HG03060 (cell line): Measurements from ENCODE around the gene SLC48A1.

ENCODE experiments used
- ATAC-seq: cut with Tn5 transposase; IDR thresholded peaks from one replicate; pipeline ENCODE4 v1.9.1; 2021; ENCODE audit warnings: low read depth, moderate number of reproducible peaks; ENCODE audit not compliant: unreplicated experiment

Gene SLC48A1

GRCh38 chr12:47757364-47757839, 15.6 kb upstream of the SLC48A1 start:
- no peak for ATAC-seq

GRCh38 chr12:47757840-47758583, 15.0 kb upstream of the SLC48A1 start:
- ATAC-seq: no peak

DNA sequence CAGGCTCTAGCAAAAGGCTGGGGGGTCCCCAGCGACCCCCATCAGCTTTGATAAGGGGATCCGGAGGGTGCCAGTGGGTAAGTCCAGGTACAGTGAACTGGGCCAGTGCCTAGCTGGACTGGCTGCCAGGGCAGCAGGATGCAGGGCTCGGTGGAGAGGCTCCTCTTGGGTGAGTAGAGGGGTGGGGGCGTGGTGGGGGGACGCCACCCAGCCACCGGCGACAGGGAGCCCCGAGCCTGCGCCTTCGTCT, 14.5 kb upstream of the SLC48A1 start:
- ATAC-seq: no peak

DNA sequence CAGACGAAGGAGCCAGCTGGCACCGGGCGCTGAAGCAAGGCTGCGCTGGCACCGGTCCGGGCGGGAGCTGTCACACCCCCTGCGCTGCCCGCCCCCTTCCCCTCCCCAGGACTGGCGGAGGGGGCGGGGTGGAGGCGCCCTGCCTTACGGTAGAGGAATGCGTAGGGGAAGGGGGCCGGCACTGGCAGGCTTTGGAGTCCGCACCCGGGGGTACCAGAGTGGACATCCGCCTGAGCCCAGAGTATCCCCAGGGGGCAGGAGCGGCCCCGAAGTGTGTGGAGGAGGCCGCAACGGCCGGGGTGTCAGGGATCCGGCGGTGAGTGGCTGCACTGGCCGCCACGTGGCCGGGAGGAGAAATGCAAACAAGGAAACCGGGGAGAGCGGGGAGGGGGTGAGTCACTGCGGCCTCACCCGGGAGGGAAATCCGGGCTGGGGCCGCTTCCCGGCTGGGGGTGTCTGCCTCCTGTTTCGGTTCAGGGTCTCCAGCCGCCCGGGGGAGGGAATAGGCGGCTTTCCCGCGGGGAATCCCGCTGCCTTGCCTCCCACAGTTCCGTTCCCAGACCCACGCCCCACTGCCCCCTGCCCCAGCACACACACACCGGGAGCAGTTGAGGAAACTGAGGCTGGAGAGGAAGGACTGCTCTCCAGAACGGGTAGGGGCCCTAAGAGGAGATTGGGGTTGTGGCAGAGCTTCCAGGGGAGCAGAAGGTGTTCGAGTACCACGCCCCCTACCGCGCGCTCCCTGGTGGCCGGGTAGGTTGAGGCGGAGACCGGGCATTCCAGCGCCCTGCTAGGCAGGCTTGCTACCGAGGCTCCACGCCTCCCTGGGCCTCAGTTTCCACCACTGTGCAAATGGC, 14.0 kb upstream of the SLC48A1 start, which contains the start of gene RAPGEF3:
RAPGEF3 (minus strand) TSS at position 47 of the 857 bp plus-strand sequence. CDS start 324 bp downstream, outside the sequence.
- ATAC-seq: no peak

DNA sequence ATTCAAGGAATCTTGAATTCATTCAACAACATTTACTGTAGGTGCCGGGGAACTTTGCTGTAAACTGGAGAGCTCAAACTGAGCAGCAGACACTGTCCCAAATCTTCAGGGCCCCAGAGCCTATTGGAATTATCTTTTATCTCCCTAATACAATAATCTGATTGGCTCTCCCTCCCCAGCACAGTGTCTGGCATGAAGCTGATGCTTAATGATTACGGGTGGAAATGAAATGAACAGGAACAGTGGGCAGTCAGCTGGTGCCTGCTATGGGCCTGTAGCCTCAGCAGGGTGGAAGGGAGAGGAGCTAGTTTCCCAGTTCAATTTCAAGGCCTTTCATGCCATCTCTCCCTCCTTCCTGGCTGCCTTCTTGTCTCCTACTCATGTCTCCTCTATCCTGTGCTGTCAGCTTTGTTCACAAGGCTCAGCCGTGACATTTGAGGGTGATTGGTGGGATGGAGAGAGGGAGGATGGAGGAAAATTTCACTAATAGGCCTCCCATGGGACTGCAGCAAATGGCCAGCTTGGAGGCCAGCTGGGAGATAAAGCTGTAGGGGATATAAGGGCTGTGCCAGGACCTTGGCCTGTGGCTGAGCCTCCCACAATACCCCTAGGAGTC, 10.1 kb upstream of the SLC48A1 start:
- ATAC-seq: no peak

- ATAC-seq: no peak
These were observed 9.3 kb upstream of the SLC48A1 start for GRCh38 chr12:47763481-47764346.

DNA sequence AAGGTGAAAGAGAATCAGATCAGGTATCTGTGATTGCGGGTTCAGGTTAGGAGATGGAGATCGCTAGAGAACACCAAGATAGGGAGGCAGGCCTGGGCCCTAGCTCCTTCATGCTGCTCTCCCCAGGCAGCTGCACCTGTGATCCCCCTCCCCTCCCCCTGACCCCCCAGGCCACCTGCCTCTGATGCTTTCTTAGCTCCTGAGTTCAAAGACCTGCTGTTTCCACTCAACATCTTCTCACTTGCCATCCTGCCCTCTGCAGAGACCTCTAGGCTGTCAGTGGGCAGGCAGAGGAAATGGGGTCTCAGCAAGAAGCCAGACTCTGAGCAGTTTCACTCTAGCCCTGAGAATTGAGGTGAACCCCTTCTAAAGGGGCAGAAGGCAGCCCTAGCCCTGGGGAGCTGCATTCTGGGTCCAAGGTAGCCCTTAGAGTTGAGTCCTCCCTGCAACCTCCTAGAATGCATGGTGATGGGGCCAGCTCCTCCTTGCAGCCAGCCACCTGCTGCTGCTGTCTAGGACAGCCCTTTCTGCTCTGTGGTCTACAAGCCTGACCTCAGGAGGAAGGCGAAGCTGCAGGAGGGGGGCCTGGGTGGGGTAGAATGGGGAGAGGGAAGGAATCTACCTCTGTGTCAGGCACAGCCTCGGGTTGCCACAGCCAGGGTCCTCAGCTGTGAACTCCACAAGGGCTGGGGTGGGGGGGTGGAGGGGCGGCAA, 6.4 kb upstream of the SLC48A1 start:
- no peak for ATAC-seq

DNA sequence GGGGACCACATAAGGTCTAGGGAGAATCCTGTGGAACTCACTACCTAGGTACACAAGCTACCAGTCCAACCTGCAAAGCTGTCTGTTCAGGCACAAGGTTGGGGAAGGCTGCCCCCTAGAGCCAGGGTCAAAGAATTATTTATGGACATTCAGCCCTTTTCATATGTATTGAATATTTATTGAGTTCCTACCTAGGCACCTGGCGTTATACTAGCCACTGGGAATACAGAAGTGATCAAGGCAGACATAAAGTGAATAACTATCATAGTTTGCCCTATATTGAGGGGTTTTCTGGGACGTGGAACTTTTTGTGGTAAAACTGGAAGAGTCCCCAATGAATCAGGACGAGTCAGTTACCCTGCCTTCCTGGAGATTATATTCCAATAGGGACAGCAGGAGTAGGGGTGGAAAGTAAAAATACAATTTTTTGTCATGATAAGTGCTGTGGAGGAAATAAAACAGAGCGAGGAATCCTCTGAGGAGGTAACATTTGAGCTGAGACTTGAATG, 5.8 kb upstream of the SLC48A1 start:
- no peak for ATAC-seq

GRCh38 chr12:47768323-47768811, 4.7 kb upstream of the SLC48A1 start:
- ATAC-seq: no peak

DNA sequence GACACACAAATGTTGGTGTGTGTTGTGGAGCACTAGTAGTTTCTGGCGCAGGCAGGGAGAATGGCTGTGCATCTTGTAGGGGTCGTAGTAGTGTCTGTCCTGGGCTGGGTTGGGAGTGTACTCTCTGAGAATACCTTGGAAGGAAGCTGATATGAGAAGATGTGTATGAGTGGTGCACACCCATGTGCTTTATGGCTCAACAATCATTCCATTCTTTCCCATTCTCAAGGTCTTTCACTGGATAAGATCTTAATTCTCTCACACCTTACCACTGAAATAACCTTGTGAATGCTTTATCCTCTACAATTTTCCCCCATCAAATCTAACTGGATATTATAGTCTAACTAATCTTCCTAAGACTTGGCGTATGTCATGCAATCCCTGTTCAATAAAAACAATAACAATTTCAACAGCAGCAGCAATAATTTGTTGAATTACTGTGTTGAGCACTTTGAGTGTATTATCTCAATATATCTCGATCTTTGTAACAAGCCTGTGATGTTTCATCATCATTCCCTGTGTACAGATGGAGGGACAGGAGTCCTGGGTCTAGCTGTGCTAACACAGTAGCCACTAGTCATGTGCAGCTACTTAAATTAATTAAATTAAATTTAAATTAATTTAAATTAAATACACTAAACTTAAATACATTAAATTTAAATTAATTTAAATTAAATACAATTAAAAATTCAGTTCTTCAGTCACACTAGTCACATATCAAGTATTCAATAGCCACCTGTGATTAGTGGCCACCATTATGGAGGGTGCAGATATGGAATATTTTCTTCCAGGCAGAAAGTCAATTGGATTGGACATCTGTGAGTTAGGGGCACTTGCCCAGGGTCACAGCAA, 3.6 kb upstream of the SLC48A1 start:
- ATAC-seq: no peak

- ATAC-seq: no peak
These were observed 2.8 kb upstream of the SLC48A1 start for GRCh38 chr12:47770086-47770726.

DNA sequence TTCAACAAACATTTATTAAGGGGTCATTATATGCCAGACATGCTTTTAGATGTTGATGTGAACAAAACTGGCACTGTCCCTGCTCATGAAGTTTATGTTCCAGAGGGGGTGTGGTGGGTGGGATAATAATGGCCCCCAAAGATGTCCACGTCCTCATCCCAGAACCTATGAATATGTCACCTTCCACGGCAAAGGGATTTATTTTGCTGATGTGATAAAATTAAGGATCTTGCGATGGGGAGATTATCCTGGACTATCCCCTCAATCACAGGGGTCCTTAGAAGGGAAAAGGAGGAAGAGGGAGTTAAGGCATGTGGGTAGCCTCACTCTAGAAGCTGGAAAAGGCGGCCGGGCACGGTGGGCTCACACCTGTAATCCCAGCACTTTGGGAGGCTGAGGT, 1.7 kb upstream of the SLC48A1 start:
- ATAC-seq: no peak

DNA sequence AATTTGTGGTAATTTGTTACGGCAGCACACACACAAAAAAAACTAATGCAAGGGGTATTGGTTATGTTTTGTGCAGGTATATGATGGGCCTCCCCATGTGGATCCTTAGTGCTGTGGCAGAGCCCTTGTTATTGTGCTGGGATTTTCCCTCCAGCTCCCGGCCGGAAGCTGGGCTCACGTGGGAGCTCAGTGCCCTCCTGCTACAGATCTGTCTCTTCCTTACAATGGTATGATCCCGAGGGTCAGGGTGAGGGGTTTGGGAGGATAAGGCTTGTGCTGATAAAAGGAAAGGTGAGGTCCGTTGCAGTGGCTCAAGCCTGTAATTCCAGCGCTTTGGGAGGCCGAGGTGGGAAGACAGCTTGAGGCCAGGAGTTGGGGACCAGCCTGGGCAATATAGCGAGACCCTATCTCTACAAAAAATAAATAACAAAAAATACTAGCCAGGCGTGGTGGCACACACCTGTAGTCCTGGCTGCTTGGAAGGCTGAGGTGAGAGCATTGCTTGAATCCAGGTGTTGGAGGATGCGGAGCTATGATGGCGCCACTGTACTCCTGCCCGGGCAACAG, 861 bp upstream of the SLC48A1 start:
- ATAC-seq: no peak

- ATAC-seq: no peak
These were observed 338 bp upstream of the SLC48A1 start for GRCh38 chr12:47772738-47773061.

DNA sequence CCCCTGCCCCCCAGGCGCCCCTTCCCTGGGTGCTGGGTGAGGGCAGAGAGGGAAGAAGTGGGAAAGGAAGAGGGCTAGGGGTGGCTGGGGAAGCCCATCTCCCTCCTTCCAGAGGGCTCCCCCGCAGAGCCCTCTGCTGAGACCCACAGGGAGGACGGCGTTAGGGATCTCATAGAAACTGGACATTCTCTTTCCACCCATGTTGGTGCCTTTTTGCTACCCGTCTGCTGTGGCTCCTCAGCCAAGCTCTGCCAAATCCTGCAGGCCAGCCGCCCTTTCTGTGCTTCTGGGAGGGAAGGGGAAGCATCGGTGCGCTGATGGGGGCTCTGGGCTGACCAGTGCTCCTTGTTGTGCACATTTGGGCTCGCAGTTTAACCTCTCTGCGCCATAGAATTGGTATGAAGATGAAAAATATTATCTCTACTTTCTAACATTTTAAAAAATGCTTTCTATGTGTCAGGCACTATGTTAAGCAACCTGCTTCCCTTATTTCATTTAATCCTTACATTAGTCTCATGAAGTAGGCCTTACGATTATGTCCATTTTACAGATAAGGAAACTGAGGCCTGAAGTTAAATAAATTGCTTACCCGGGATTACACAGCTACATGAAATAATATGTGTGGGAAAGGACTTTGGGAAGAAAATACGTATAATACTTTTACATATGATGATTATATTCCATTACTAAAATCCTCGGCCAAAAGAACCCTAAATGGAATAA, 981 bp downstream of the SLC48A1 start:
- ATAC-seq: no peak

DNA sequence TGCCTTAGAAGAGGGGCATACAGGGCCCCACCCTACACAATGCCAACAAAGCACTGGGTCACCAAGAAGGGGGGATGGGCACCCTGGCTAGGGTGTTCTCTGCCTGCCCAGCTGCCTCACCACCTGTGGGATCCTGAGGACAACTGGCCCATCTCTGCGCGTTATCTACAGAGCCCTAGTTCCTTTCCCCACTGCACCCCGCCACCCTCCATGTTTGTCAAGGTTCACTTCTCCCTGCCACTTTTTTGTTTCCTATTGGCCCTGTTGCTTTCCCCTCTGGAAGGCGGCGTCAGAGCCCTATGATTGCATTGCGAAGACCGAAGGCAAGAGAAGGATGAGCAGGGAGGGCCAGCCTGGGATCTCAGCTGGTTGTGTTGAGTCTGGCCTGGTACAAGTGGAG, 1.6 kb downstream of the SLC48A1 start:
- no peak for ATAC-seq
